GM19438 (cell line): ENCODE measurements around the gene KANK4.

Source experiments
- ATAC-seq: cut with Tn5 transposase; IDR thresholded peaks from one replicate; pipeline ENCODE4 v1.9.1; 2021; ENCODE audit warnings: low read depth; ENCODE audit not compliant: unreplicated experiment

KANK4 gene

GRCh38 chr1:62213075-62213914 lies 105.9 kb downstream of the KANK4 start:
- no peak for ATAC-seq

- ATAC-seq, result no peak
These were observed 106.8 kb downstream of the KANK4 start for GRCh38 chr1:62212411-62212810.

GRCh38 chr1:62210960-62211359 lies 108.3 kb downstream of the KANK4 start:
- no peak for ATAC-seq

GRCh38 chr1:62209931-62210595 lies 109.2 kb downstream of the KANK4 start:
- ATAC-seq, result no peak

- no peak for ATAC-seq
These were observed 110.3 kb downstream of the KANK4 start for GRCh38 chr1:62208970-62209369.

GRCh38 chr1:62208087-62208486 lies 111.1 kb downstream of the KANK4 start:
- no peak for ATAC-seq

GRCh38 chr1:62207187-62207586 lies 112.0 kb downstream of the KANK4 start:
- no peak for ATAC-seq

GRCh38 chr1:62198781-62199125 lies 120.5 kb downstream of the KANK4 start:
- no peak for ATAC-seq

GRCh38 chr1:62198069-62198780 lies 121.0 kb downstream of the KANK4 start:
- no peak for ATAC-seq

GRCh38 chr1:62196086-62196690 lies 123.0 kb downstream of the KANK4 start:
- no peak for ATAC-seq

- no peak for ATAC-seq
These were observed 124.3 kb downstream of the KANK4 start, which contains the start of gene L1TD1 for GRCh38 chr1:62194651-62195544. TSS of gene L1TD1 (plus strand) at chr1:62194849. CDS start at chr1:62206629, 11,780 bp downstream.

- ATAC-seq, result no peak
These were observed 131.1 kb downstream of the KANK4 start for GRCh38 chr1:62188111-62188510.

- ATAC-seq, result no peak
These were observed 131.7 kb downstream of the KANK4 start for GRCh38 chr1:62187548-62187947.
